ENCODE data around the gene PPARG.

DNA sequence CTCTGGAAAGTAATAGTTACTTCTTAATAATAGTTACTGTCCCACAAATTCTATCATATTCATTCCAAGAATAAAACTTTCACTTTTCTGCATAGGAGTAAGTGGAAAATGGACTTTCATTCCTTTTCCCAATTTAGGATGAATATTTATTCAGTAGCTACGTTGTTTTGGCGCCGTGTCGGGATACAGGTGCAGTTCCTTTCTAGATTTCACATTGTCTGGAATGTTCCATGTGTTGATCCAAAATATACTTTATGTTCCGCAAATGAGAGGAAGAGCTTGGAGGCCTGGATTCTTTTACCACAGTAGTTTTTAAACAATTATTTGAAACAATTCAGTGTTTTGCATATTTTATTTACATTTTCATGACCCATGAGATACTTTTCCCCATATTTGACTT is 22.8 kb upstream of the PPARG start:
- TF ChIP-seq POLR2A (IDR thresholded peaks at IDR 0.05): no peak
- no peak for TF ChIP-seq CTCF (IDR thresholded peaks at IDR 0.05)

All from upper lobe of left lung (tissue), 4 donors.